ENCODE data around the gene CSTF2.

The CSTF2 gene

DNA sequence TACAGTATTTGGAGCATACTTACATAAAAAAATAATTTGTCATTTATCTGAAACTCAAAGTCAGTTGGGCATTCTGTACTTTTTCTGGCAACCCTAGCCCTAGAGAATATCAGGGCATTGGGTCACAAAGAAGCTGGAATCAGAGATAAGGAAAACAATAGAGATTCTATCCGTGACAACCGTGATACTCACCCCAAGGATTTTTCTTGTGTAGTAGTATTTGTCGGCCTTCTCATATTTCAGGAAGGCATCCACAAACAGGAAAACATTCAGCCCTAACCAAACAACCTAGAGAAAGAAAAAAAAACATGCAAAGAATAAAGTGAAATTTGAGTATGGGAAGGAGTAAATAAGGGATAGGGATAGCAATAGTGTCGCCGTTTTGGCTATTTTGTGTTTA is 50.3 kb downstream of the CSTF2 start:
- FAIRE-seq (no peak), DNase-seq (ENCODE audit: insufficient read length, low spot score) (no peak)
- TF ChIP-seq POU2F2 (IDR thresholded peaks at IDR 0.05; ENCODE audit: low read depth, low read length) (no peak), TAF1 (IDR thresholded peaks at IDR 0.05; ENCODE audit: low read depth, low read length) (no peak), POLR2AphosphoS5 (IDR thresholded peaks at IDR 0.05; ENCODE audit: low read depth, low read length) (no peak), POLR2A (IDR thresholded peaks at IDR 0.05; ENCODE audit: low read depth, low read length) (no peak), SPI1 (IDR thresholded peaks at IDR 0.05; ENCODE audit: low read depth, low read length) (no peak), PAX5 (IDR thresholded peaks at IDR 0.05; ENCODE audit: insufficient read depth, low read length, severe bottlenecking) (no peak)

DNA sequence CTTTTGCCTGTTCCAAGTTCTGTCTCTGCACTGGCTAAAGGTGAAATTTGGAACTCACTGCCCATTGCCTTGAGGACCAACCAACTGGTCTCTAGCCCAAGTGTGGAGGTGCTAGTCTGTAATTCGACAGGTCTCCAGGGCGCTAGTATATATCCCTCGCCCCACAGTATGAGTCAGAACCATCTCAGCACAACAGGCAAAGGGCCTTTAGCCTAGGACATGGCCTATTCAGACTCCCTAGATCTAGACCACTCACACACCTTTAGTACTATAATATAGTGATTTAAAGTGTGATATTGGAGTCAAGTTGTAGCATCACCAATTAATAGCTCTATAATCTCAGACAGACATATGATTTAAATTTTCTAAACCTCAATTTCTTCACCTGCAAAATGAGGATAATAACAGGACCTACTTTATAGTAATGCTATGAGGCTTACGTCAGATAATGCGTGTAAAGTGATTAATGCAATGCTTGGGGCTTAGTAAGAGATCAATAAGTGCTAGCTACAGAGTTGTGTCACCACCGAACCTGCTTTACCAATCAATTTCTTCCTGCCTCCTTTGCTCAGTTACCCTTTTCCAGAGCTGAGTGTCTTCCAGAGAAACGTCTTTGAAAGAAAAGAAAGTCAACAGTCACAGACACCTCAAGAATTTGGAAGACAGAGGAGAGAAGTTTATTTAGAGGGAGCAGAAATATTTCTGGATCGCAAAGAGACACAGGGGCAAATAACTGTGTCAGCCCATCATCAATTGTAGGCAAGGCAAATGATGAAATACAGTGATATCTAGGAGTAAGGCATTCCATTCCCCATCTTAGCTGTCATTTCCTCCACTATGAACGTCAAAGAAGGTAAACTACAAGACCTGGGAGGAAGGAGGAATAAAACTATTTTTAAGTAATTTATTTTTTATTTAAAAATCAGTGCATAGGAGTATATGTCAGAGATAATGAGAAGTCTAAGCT is 51.7 kb downstream of the CSTF2 start:
- no peak for TF ChIP-seq POLR2AphosphoS5 (IDR thresholded peaks at IDR 0.05; ENCODE audit: low read depth, low read length)
- no peak for TF ChIP-seq PAX5 (IDR thresholded peaks at IDR 0.05; ENCODE audit: insufficient read depth, low read length, severe bottlenecking)
- no peak for TF ChIP-seq TAF1 (IDR thresholded peaks at IDR 0.05; ENCODE audit: low read depth, low read length)
- no peak for TF ChIP-seq POU2F2 (IDR thresholded peaks at IDR 0.05; ENCODE audit: low read depth, low read length)
- TF ChIP-seq POLR2A (IDR thresholded peaks at IDR 0.05; ENCODE audit: low read depth, low read length) = no peak
- TF ChIP-seq SPI1 (IDR thresholded peaks at IDR 0.05; ENCODE audit: low read depth, low read length) = no peak
- FAIRE-seq = no peak

DNA sequence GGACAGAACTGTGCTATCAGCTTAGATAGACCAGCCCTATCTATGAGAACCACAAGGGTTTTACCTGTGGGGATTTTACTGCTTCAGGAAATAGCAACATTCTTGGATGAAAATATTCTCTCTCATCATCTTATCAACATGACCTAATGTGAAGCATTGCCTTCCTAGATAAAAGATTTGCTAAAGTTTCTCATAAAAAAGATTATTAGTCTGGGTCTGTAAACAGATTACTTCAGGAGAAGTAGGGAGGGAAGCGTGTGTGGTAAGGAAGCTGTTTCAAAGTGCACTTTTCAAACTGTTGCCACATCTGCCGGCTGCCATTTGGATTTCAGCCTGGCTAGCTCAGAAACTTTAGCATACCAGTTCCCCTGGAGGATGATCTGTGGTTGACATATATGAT is 54.1 kb downstream of the CSTF2 start, which contains the start of gene NOX1:
Gene NOX1, minus strand, starts transcription at position 35 of the 400 bp plus-strand sequence. CDS start 220 bp downstream, outside the sequence.
- DNase-seq (ENCODE audit: insufficient read length, low spot score) (no peak), FAIRE-seq (no peak)
- TF ChIP-seq POLR2A (IDR thresholded peaks at IDR 0.05; ENCODE audit: low read depth, low read length) (no peak), POLR2AphosphoS5 (IDR thresholded peaks at IDR 0.05; ENCODE audit: low read depth, low read length) (no peak)

More for the DNA sequence above, 51.7 kb downstream of the CSTF2 start:
- DNase-seq (ENCODE audit: insufficient read length, low spot score) = no peak

DNA sequence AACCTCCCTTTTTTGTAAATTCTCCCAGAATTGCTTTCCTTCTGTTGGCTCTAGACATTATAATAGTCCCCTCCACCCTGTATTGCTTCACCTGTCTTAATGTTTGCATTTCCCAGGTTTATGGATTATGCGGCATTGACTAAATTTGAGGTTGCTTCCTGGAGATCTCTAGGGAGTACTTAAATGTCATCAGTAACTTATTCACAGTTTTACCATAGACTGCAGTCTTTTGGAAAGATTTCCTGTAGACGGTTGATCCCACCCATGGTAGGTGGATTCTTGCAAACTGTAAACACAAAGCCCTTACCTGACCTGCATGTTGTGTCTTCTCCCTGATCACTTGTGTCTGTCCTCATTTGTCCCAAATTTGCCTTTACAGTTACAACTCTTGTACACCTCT is 60.2 kb downstream of the CSTF2 start:
- no peak for DNase-seq (ENCODE audit: insufficient read length, low spot score)
- FAIRE-seq = no peak

DNA sequence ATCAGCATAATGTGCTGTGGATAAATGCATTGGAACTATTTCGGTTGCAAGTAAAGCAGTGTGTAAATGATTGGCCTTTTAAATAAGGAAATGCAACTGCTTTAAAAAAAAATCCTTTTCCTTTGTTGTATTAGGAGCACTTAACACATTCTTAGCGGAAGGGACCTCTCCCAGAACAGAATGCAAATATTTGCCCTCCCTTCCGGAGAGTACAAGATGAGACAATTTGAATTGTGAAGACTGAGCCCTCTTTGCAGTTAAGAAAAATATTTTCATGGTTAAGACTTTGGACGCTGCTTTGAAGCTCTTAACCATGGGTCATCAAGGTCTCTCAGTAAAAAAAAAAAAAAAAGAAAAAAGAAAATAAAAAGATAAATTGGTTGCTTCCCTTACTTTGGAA is 63.5 kb downstream of the CSTF2 start:
- DNase-seq (ENCODE audit: insufficient read length, low spot score) (no peak), FAIRE-seq (no peak)
- no peak for TF ChIP-seq SPI1 (IDR thresholded peaks at IDR 0.05; ENCODE audit: low read depth, low read length)
- no peak for TF ChIP-seq POU2F2 (IDR thresholded peaks at IDR 0.05; ENCODE audit: low read depth, low read length)
- TF ChIP-seq POLR2AphosphoS5 (IDR thresholded peaks at IDR 0.05; ENCODE audit: low read depth, low read length) = no peak
- TF ChIP-seq TAF1 (IDR thresholded peaks at IDR 0.05; ENCODE audit: low read depth, low read length) = no peak
- TF ChIP-seq PAX5 (IDR thresholded peaks at IDR 0.05; ENCODE audit: insufficient read depth, low read length, severe bottlenecking) = no peak
- no peak for TF ChIP-seq POLR2A (IDR thresholded peaks at IDR 0.05; ENCODE audit: low read depth, low read length)

More for the DNA sequence above, 60.2 kb downstream of the CSTF2 start:
- TF ChIP-seq POLR2AphosphoS5 (IDR thresholded peaks at IDR 0.05; ENCODE audit: low read depth, low read length) = no peak
- no peak for TF ChIP-seq TAF1 (IDR thresholded peaks at IDR 0.05; ENCODE audit: low read depth, low read length)
- no peak for TF ChIP-seq PAX5 (IDR thresholded peaks at IDR 0.05; ENCODE audit: insufficient read depth, low read length, severe bottlenecking)
- TF ChIP-seq POLR2A (IDR thresholded peaks at IDR 0.05; ENCODE audit: low read depth, low read length) = no peak
- TF ChIP-seq SPI1 (IDR thresholded peaks at IDR 0.05; ENCODE audit: low read depth, low read length) = no peak
- TF ChIP-seq POU2F2 (IDR thresholded peaks at IDR 0.05; ENCODE audit: low read depth, low read length) = no peak

All from GM12891 (cell line).